ENCODE measurements around the gene TSEN2.
"Not testable (repeated sequence)": the region's sequence is repeated elsewhere in the genome, so short reads cannot be mapped to it uniquely, and the experiment has no call there.

TSEN2 gene

GRCh38 chr3:12452361-12453330 lies 31.6 kb upstream of the TSEN2 start:
- DNase-seq (ENCODE audit: low read depth), result no peak

- DNase-seq (ENCODE audit: low read depth), result no peak
Measured at GRCh38 chr3:12454076-12454815, 30.0 kb upstream of the TSEN2 start.

GRCh38 chr3:12454816-12455121 lies 29.5 kb upstream of the TSEN2 start:
- DNase-seq (ENCODE audit: low read depth), result no peak

- DNase-seq (ENCODE audit: low read depth), result no peak
Measured at GRCh38 chr3:12455740-12456139, 28.5 kb upstream of the TSEN2 start.

- DNase-seq (ENCODE audit: low read depth), result no peak
Measured at GRCh38 chr3:12456441-12456840, 27.8 kb upstream of the TSEN2 start.

- not testable (repeated sequence) for DNase-seq (ENCODE audit: low read depth)
Measured at GRCh38 chr3:12457380-12457779, 26.9 kb upstream of the TSEN2 start.

GRCh38 chr3:12458901-12459300 lies 25.4 kb upstream of the TSEN2 start:
- no peak for DNase-seq (ENCODE audit: low read depth)

- no peak for DNase-seq (ENCODE audit: low read depth)
Measured at GRCh38 chr3:12460127-12460526, 24.2 kb upstream of the TSEN2 start.

GRCh38 chr3:12461097-12461649 lies 23.1 kb upstream of the TSEN2 start:
- no peak for DNase-seq (ENCODE audit: low read depth)

GRCh38 chr3:12462159-12462947 lies 21.9 kb upstream of the TSEN2 start:
- DNase-seq (ENCODE audit: low read depth), result no peak

- no peak for DNase-seq (ENCODE audit: low read depth)
Measured at GRCh38 chr3:12463686-12464085, 20.6 kb upstream of the TSEN2 start.

- DNase-seq (ENCODE audit: low read depth), result no peak
Measured at GRCh38 chr3:12464181-12464580, 20.1 kb upstream of the TSEN2 start.

GRCh38 chr3:12465151-12465835 lies 19.0 kb upstream of the TSEN2 start:
- DNase-seq (ENCODE audit: low read depth), result no peak

- DNase-seq (ENCODE audit: low read depth), result no peak
Measured at GRCh38 chr3:12465836-12466225, 18.4 kb upstream of the TSEN2 start.

- no peak for DNase-seq (ENCODE audit: low read depth)
Measured at GRCh38 chr3:12467746-12468145, 16.5 kb upstream of the TSEN2 start.

- DNase-seq (ENCODE audit: low read depth), result no peak
Measured at GRCh38 chr3:12468276-12468675, 16.0 kb upstream of the TSEN2 start.

- no peak for DNase-seq (ENCODE audit: low read depth)
Measured at GRCh38 chr3:12468757-12469156, 15.5 kb upstream of the TSEN2 start.

GRCh38 chr3:12469222-12469621 lies 15.1 kb upstream of the TSEN2 start:
- not testable (repeated sequence) for DNase-seq (ENCODE audit: low read depth)

- DNase-seq (ENCODE audit: low read depth), result no peak
Measured at GRCh38 chr3:12470111-12470510, 14.2 kb upstream of the TSEN2 start.

GRCh38 chr3:12470680-12471079 lies 13.6 kb upstream of the TSEN2 start:
- no peak for DNase-seq (ENCODE audit: low read depth)

GRCh38 chr3:12471241-12471640 lies 13.0 kb upstream of the TSEN2 start:
- peak; percentile 10 for DNase-seq (ENCODE audit: low read depth)
